K562 (cell line): ENCODE data around the gene DAZAP1. TPM values are rescaled to one million over a fixed set of nuclear protein-coding genes. Genes with fewer than 3 reads are reported as not detected.

ENCODE experiments used
- ARNT ChIP-seq, 2 experiments: fragments of 450-650 bp; IDR thresholded peaks; 2 replicates each; pipeline ENCODE4 v1.6.1; 2016; ENCODE audit warnings: mild to moderate bottlenecking in 1 of 2
- BRF1 ChIP-seq: IDR thresholded peaks from 3 replicates; pipeline ENCODE4 v1.6.1; 2011; ENCODE audit warnings: borderline replicate concordance, mild to moderate bottlenecking; ENCODE audit not compliant: insufficient read length; ENCODE audit errors: extremely low read depth
- DDX20 ChIP-seq: fragments of 450-650 bp; IDR thresholded peaks from 2 replicates; pipeline ENCODE4 v1.6.1; 2016; ENCODE audit warnings: missing genetic modification characterization, low read depth, mild to moderate bottlenecking, missing compliant biosample characterization, moderate library complexity
- DMBX1 ChIP-seq: fragments of 250-450 bp; sonication (Bioruptor Pico); IDR thresholded peaks from 2 replicates; pipeline ENCODE4 v1.8.0; 2022; ENCODE audit warnings: inconsistent platforms, mild to moderate bottlenecking, moderate library complexity, borderline replicate concordance
- ESRRA ChIP-seq: fragments of 450-650 bp; IDR thresholded peaks from 2 replicates; pipeline ENCODE4 v1.6.1; 2014; ENCODE audit warnings: low read depth, mild to moderate bottlenecking, moderate library complexity, borderline replicate concordance
- FUS ChIP-seq: fragments of 200-400 bp; formaldehyde crosslinking; optimal IDR thresholded peaks from 2 replicates; pipeline ENCODE3; 2017; ENCODE audit warnings: low read depth, low read length
- GATAD2B ChIP-seq: fragments of 450-650 bp; IDR thresholded peaks from 2 replicates; pipeline ENCODE4 v1.6.1; 2017; ENCODE audit warnings: mild to moderate bottlenecking, borderline replicate concordance
- KDM4B ChIP-seq, 2 experiments: fragments of 450-650 bp in 1 of 2; sonication (generic) in 1 of 2; IDR thresholded peaks; 2 replicates each; pipeline ENCODE4 v1.6.1; 2016 to 2017; ENCODE audit warnings: borderline replicate concordance in 2 of 2, antibody characterized with exemption in 1 of 2, low read depth in 1 of 2, mild to moderate bottlenecking in 1 of 2
- MAFF ChIP-seq: IDR thresholded peaks from 2 replicates; pipeline ENCODE4 v1.6.1; 2012; ENCODE audit warnings: low read length, improper control_type of control experiment
- MCM2 ChIP-seq: fragments of 450-650 bp; IDR thresholded peaks from 2 replicates; pipeline ENCODE4 v1.6.1; 2017; ENCODE audit warnings: low read depth, mild to moderate bottlenecking
- MEIS2 ChIP-seq: fragments of 450-650 bp; IDR thresholded peaks from 2 replicates; pipeline ENCODE4 v1.6.1; 2014; ENCODE audit warnings: mild to moderate bottlenecking; ENCODE audit not compliant: partially characterized antibody
- PPARD ChIP-seq: fragments of 250-450 bp; sonication (Bioruptor Pico); IDR thresholded peaks from 2 replicates; pipeline ENCODE4 v1.8.0; 2022; ENCODE audit warnings: inconsistent platforms, mild to moderate bottlenecking, moderate library complexity
- RBBP5 ChIP-seq: fragments of 200-600 bp; sonication (generic); IDR thresholded peaks from 2 replicates; pipeline ENCODE4 v1.6.1; 2012; ENCODE audit warnings: borderline replicate concordance, mild to moderate bottlenecking, low read length, control low read depth, inconsistent platforms; ENCODE audit not compliant: insufficient read depth, poor library complexity, severe bottlenecking
- SIN3A ChIP-seq, 2 experiments: fragments of 150-350 bp in 1 of 2; IDR thresholded peaks; 2 replicates each; pipeline ENCODE4 v1.6.1; 2011 to 2016; ENCODE audit warnings: borderline replicate concordance in 2 of 2, low read depth in 2 of 2, low read length in 2 of 2, mild to moderate bottlenecking in 2 of 2, moderate library complexity in 2 of 2; ENCODE audit not compliant: control insufficient read depth in 1 of 2
- SMAD3 ChIP-seq: fragments of 450-650 bp; formaldehyde crosslinking; conservative IDR thresholded peaks from 2 replicates; pipeline ENCODE4 v1.4.0; 2020; ENCODE audit warnings: mild to moderate bottlenecking
- THAP7 ChIP-seq: fragments of 250-450 bp; sonication (Bioruptor Pico); IDR thresholded peaks from 2 replicates; pipeline ENCODE4 v1.5.0; 2021
- ZFX ChIP-seq: sonication (generic); formaldehyde crosslinking; IDR thresholded peaks from 2 replicates; pipeline ENCODE4 v1.8.0; 2022; ENCODE audit warnings: mild to moderate bottlenecking, missing genetic modification reagents, moderate library complexity
- ZNF3 ChIP-seq: fragments of 250-450 bp; sonication (Bioruptor Pico); IDR thresholded peaks from 2 replicates; pipeline ENCODE4 v1.5.0; 2021; ENCODE audit warnings: mild to moderate bottlenecking, moderate library complexity
- ZNF395 ChIP-seq: fragments of 200-800 bp; sonication (Bioruptor generic); IDR thresholded peaks from 2 replicates; pipeline ENCODE4 v1.6.1; 2017; ENCODE audit warnings: missing genetic modification characterization, missing compliant biosample characterization
- ZNF507 ChIP-seq: conservative IDR thresholded peaks from 2 replicates; pipeline ENCODE4 v1.6.1; 2017; ENCODE audit warnings: missing genetic modification characterization, missing compliant biosample characterization
- ZNF766 ChIP-seq: fragments of 200-800 bp; sonication (Bioruptor generic); conservative IDR thresholded peaks from 2 replicates; pipeline ENCODE4 v1.6.1; 2016; ENCODE audit warnings: missing genetic modification characterization, missing compliant biosample characterization
- ZNF778 ChIP-seq: fragments of 450-650 bp; formaldehyde crosslinking; IDR thresholded peaks from 2 replicates; pipeline ENCODE4 v1.4.0; 2020; ENCODE audit warnings: mild to moderate bottlenecking, moderate library complexity
- polyA plus RNA-seq, 8 experiments: library from polyadenylated mRNA; depleted of rRNA in 4 of 8; stranded (reverse) in 5 of 8; unstranded in 3 of 8; fragments of >200 nt; fragmentation: Nextera tagmentation in 2 of 8; fragmentation: Illumina TruSeq in 1 of 8; extraction: Ambion mirVana in 2 of 8; extraction: Trizol in 1 of 8; gene quantifications; 2 replicates each; pipeline versions ENCODE4 v1.2.1 to v1.2.3, GENCODE V29; 2011 to 2014; ENCODE audit warnings: inconsistent platforms in 1 of 8, missing spikeins in 1 of 8
- total RNA-seq, 7 experiments: library from RNA; depleted of rRNA in 6 of 7; stranded (reverse); fragments of >200 nt in 6 of 7; fragmentation: Illumina TruSeq in 2 of 7; extraction: Trizol in 2 of 7; gene quantifications; 2 replicates each; pipeline versions ENCODE4 v1.2.1 to v1.2.3, GENCODE V29; 2011 to 2021; ENCODE audit warnings: low replicate concordance in 1 of 7
- TF ChIP-seq, protein P1 (sequence below): fragments of 250-450 bp; sonication (Bioruptor Pico); IDR thresholded peaks from 2 replicates; pipeline ENCODE4 v1.4.0; 2020; ENCODE audit warnings: mild to moderate bottlenecking, moderate library complexity

The DAZAP1 gene
- total and polyA plus RNA-seq, 9 of the 15 experiments (the other 6 are each of a cell fraction or from before 2014, with no cell fraction given), result 10.8 to 289 (median 142) TPM

GRCh38 chr19:1455336-1456120 is 48.1 kb downstream of the DAZAP1 start (continued):
- no peak; the same call in 1 of the 2 replicates for TF ChIP-seq ZFX (CRISPR knock-in tag)
- no peak for TF ChIP-seq ZNF778 (CRISPR knock-in tag)
- no peak for TF ChIP-seq ZNF766 (CRISPR knock-in tag)
- no peak for TF ChIP-seq ZNF395 (CRISPR knock-in tag)
- no peak for TF ChIP-seq DMBX1 (CRISPR knock-in tag)
- no peak; the same call in 1 of the 2 replicates for TF ChIP-seq ESRRA
- TF ChIP-seq SMAD3 (CRISPR knock-in tag), result no peak
- TF ChIP-seq FUS, result no peak
- TF ChIP-seq PPARD, result no peak
- TF ChIP-seq MEIS2, result no peak
- no peak for TF ChIP-seq ARNT (IDR thresholded peaks at IDR 0.05)
- no peak for TF ChIP-seq MCM2
- TF ChIP-seq RBBP5, result no peak
- TF ChIP-seq DDX20 (tag), result no peak
- TF ChIP-seq BRF1, result no peak
- TF ChIP-seq KDM4B (IDR thresholded peaks at IDR 0.05; ENCODE audit: borderline replicate concordance in 2 of 2, low read depth in 1 of 2), result no peak
- TF ChIP-seq GATAD2B, result no peak
- TF ChIP-seq ZNF3 (CRISPR knock-in tag), result no peak
- TF ChIP-seq, protein P1, sequence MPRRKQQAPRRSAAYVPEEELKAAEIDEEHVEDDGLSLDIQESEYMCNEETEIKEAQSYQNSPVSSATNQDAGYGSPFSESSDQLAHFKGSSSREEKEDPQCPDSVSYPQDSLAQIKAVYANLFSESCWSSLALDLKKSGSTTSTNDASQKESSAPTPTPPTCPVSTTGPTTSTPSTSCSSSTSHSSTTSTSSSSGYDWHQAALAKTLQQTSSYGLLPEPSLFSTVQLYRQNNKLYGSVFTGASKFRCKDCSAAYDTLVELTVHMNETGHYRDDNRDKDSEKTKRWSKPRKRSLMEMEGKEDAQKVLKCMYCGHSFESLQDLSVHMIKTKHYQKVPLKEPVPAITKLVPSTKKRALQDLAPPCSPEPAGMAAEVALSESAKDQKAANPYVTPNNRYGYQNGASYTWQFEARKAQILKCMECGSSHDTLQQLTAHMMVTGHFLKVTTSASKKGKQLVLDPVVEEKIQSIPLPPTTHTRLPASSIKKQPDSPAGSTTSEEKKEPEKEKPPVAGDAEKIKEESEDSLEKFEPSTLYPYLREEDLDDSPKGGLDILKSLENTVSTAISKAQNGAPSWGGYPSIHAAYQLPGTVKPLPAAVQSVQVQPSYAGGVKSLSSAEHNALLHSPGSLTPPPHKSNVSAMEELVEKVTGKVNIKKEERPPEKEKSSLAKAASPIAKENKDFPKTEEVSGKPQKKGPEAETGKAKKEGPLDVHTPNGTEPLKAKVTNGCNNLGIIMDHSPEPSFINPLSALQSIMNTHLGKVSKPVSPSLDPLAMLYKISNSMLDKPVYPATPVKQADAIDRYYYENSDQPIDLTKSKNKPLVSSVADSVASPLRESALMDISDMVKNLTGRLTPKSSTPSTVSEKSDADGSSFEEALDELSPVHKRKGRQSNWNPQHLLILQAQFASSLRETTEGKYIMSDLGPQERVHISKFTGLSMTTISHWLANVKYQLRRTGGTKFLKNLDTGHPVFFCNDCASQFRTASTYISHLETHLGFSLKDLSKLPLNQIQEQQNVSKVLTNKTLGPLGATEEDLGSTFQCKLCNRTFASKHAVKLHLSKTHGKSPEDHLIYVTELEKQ (CRISPR knock-in tag), result no peak
- TF ChIP-seq MAFF, result no peak
- TF ChIP-seq THAP7, result no peak
- TF ChIP-seq ZNF507, result no peak
- no peak for TF ChIP-seq SIN3A (IDR thresholded peaks at IDR 0.05; ENCODE audit: borderline replicate concordance in 2 of 2, control insufficient read depth in 1 of 2, low read depth in 2 of 2, low read length in 2 of 2)
